ENCODE results near the gene TFDP2.

The TFDP2 gene

GRCh38 chr3:141950572-141951493 is 198.5 kb downstream of the TFDP2 start:
- CTCF ChIA-PET = interaction anchor here (1.6 kb wide), 1 partner anchor 12 kb away, joined by 4 read pairs; no protein-coding TSS in a partner anchor
- Histone ChIP-seq H3K9me3 (ENCODE audit: control insufficient read depth, insufficient read depth, low read depth, low read length) (no peaks in the 10 kb centered on the region), H3K27ac (ENCODE audit: extremely low read depth, low read depth, low read length) (no peak overlapping the region), H3K4me1 (ENCODE audit: control insufficient read depth, insufficient read depth, low read length) (peaks cover 5% of the 10 kb centered on the region; the same call in 1 of the 2 replicates), H3K4me3 (ENCODE audit: low read depth, low read length) (no peak overlapping the region), H3K36me3 (ENCODE audit: control insufficient read depth in 2 of 2, insufficient read depth in 1 of 2, low read length in 2 of 2) (peaks cover 0 to 7% of the 10 kb centered on the region in 2 experiments; a peak in 1 of 3 replicates)
- TF ChIP-seq ZNF335 (tag by site-specific recombination; conservative IDR thresholded peaks at IDR 0.05) = no peak
- no peak for TF ChIP-seq ZSCAN5A (tag by site-specific recombination; IDR thresholded peaks at IDR 0.05)
- TF ChIP-seq ZBTB26 (tag by site-specific recombination; optimal IDR thresholded peaks at IDR 0.05) = no peak
- no peak for TF ChIP-seq ZNF701 (tag by site-specific recombination; IDR thresholded peaks at IDR 0.05)
- TF ChIP-seq ZNF624 (tag by site-specific recombination; IDR thresholded peaks at IDR 0.05) = no peak
- TF ChIP-seq ZNF394 (tag by site-specific recombination; IDR thresholded peaks at IDR 0.05; ENCODE audit: borderline replicate concordance) = no peak
- POLR2A ChIA-PET = interaction anchor here (0.8 kb wide), 1 partner anchor 10 kb away, joined by 3 read pairs; no protein-coding TSS in a partner anchor

- ChIA-PET CTCF (no interaction called here), POLR2A (no interaction called here)
- Histone ChIP-seq H3K36me3 (ENCODE audit: control insufficient read depth in 2 of 2, insufficient read depth in 1 of 2, low read length in 2 of 2) (peaks cover 0 to 7% of the 10 kb centered on the region in 2 experiments; a peak in 1 of 3 replicates), H3K27ac (ENCODE audit: extremely low read depth, low read depth, low read length) (no peak overlapping the region), H3K9me3 (ENCODE audit: control insufficient read depth, insufficient read depth, low read depth, low read length) (no peaks in the 10 kb centered on the region), H3K4me1 (ENCODE audit: control insufficient read depth, insufficient read depth, low read length) (peaks cover 2% of the 10 kb centered on the region; the same call in 1 of the 2 replicates), H3K4me3 (ENCODE audit: low read depth, low read length) (no peak overlapping the region)
- TF ChIP-seq HOXA7 (CRISPR knock-in tag; IDR thresholded peaks at IDR 0.05; ENCODE audit: borderline replicate concordance) (no peak), FEZF1 (tag by site-specific recombination; IDR thresholded peaks at IDR 0.05) (no peak), ZNF76 (tag by site-specific recombination; IDR thresholded peaks at IDR 0.05; ENCODE audit: borderline replicate concordance, low read depth) (no peak), GLIS1 (tag by site-specific recombination; IDR thresholded peaks at IDR 0.05) (no peak), HIC1 (tag by site-specific recombination; IDR thresholded peaks at IDR 0.05) (no peak), ZBTB6 (tag by site-specific recombination; IDR thresholded peaks at IDR 0.05) (no peak), ZNF292 (tag by site-specific recombination; IDR thresholded peaks at IDR 0.05; ENCODE audit: borderline replicate concordance, low read depth) (no peak), ATF2 (tag by site-specific recombination; IDR thresholded peaks at IDR 0.05; ENCODE audit: low read depth) (no peak), ZNF132 (tag by site-specific recombination; IDR thresholded peaks at IDR 0.05; ENCODE audit: borderline replicate concordance) (no peak), ZNF624 (tag by site-specific recombination; IDR thresholded peaks at IDR 0.05) (no peak), ZBTB11 (tag by site-specific recombination; conservative IDR thresholded peaks at IDR 0.05; ENCODE audit: low read depth) (no peak), ZBTB10 (tag by site-specific recombination; IDR thresholded peaks at IDR 0.05) (no peak), SP2 (tag by site-specific recombination; IDR thresholded peaks at IDR 0.05) (no peak)
Measured at GRCh38 chr3:141949972-141950371, 199.4 kb downstream of the TFDP2 start.
